Measurements from ENCODE around the gene IGDCC3. TPM values are rescaled to one million over a fixed set of nuclear protein-coding genes. Genes with fewer than 3 reads are reported as not detected.
A peak's percentile ranks its signal among the peaks of the same experiment; 100 is the strongest.

Gene IGDCC3
- polyA plus RNA-seq, 2 of the 4 experiments (the other 2 are of a cell fraction): 0.04 to 0.12 TPM

DNA sequence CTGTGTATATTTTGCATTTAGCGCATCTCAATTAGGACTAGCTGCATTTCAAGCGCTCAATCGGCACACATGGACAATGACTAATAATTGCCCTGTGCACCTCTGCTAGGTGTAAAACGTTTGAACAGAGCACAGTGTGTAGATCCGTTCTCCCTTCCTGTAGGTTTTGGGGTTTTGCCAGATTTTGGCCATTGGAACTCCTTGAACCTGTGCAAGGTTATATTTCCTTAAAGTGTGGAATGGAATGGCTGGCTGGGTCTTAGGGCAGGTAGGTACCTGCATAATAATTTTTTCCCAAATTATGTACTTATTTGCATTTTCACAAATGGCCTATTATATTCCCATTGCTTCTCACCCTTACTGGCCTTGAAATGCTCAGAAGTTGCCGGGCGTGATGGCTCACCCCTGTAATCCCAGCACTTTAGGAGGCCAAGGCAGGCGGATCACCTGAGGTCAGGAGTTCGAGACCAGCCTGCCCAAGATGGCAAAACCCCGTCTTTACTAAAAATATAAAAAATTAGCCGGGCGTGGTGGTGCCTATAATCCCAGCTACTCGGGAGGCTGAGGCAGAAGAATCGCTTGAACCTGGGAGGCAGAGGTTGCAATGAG, 72.5 kb downstream of the IGDCC3 start:
- peaks cover 23% of the 10 kb centered on the region for H3K4me1 ChIP-seq
- CTCF ChIA-PET: interaction anchor here (0.6 to 10.2 kb wide), 9 partner anchors 12 to 523 kb away, joined by 3 to 177 read pairs (median 4); partner anchors contain the start of genes CLPX and PARP16
- H3K27ac ChIP-seq: peak overlapping the region; percentile 19 to 54; a peak in 5 of 6 replicates
- H3K4me2 ChIP-seq: peak overlapping the region; percentile 68
- POLR2A ChIA-PET: interaction anchor here (0.6 to 2.8 kb wide), 37 partner anchors 8 to 564 kb away, joined by 3 to 103 read pairs (median 4); partner anchors contain the start of genes CLPX, HACD3, IGDCC3 and INTS14
- H3K9me3 ChIP-seq: no peaks in the 10 kb centered on the region
- peak in 1 of 2 experiments; percentile 74 for DNase-seq (ENCODE audit: low read depth in 1 of 2, low spot score in 1 of 2)
- H3K4me3 ChIP-seq: peak overlapping the region; percentile 20
- ATAC-seq: peak; percentile 69 to 78
- no peak for FAIRE-seq
- 8% methylated on average over 14 of the region's 14 CpGs for WGBS (ENCODE audit: missing lambda C conversion rate)
- TF ChIP-seq TP53 (CRISPR knock-in tag; IDR thresholded peaks at IDR 0.05) (peak; percentile 96), RARB (CRISPR knock-in tag; IDR thresholded peaks at IDR 0.05) (peak; percentile 98), CBX8 (IDR thresholded peaks at IDR 0.05) (no peak), ZC3H11A (IDR thresholded peaks at IDR 0.05) (no peak), RFX5 (IDR thresholded peaks at IDR 0.05) (no peak), EP300 (IDR thresholded peaks at IDR 0.05) (no peak), ZFP36 (IDR thresholded peaks at IDR 0.05; ENCODE audit: borderline replicate concordance, partially characterized antibody) (no peak), ZSCAN20 (CRISPR knock-in tag; IDR thresholded peaks at IDR 0.05) (peak; percentile 68; the same call in 1 of the 2 replicates), CHD4 (IDR thresholded peaks at IDR 0.05; ENCODE audit: borderline replicate concordance) (peak; percentile 25), MYC (IDR thresholded peaks at IDR 0.05; ENCODE audit: borderline replicate concordance, low read length) (no peak), MAZ (IDR thresholded peaks at IDR 0.05; ENCODE audit: borderline replicate concordance, low read depth, low read length) (no peak), POLR2A (IDR thresholded peaks at IDR 0.05; ENCODE audit: low read length) (no peak), HDAC2 (IDR thresholded peaks at IDR 0.05) (no peak), MAFK (IDR thresholded peaks at IDR 0.05; ENCODE audit: partially characterized antibody) (no peak), GATA3 (IDR thresholded peaks at IDR 0.05; ENCODE audit: borderline replicate concordance) (no peak), NR3C1 (IDR thresholded peaks at IDR 0.05) (no peak), BHLHE40 (IDR thresholded peaks at IDR 0.05; ENCODE audit: low read depth, low read length) (0 out of 2 replicates have a peak, but pooled peaks have one; percentile 34), KDM1A (IDR thresholded peaks at IDR 0.05; ENCODE audit: low read depth) (no peak), ESRRA (IDR thresholded peaks at IDR 0.05; ENCODE audit: borderline replicate concordance, low read length) (no peak), EHF (CRISPR knock-in tag; IDR thresholded peaks at IDR 0.05) (no peak; the same call in 1 of the 2 replicates), TFCP2L1 (CRISPR knock-in tag; IDR thresholded peaks at IDR 0.05) (peak; percentile 96), SREBF2 (IDR thresholded peaks at IDR 0.05) (no peak), RAD21 (conservative IDR thresholded peaks at IDR 0.05 in 1 of 2, IDR thresholded peaks at IDR 0.05 in 1 of 2) (no peak), NPAS2 (CRISPR knock-in tag; IDR thresholded peaks at IDR 0.05; ENCODE audit: borderline replicate concordance) (no peak), EHMT2 (IDR thresholded peaks at IDR 0.05; ENCODE audit: low read depth) (no peak), HOXA7 (CRISPR knock-in tag; IDR thresholded peaks at IDR 0.05) (peak; percentile 96; the same call in 1 of the 2 replicates), NFE2L2 (conservative IDR thresholded peaks at IDR 0.05; ENCODE audit: low read length) (no peak)
- TF ChIP-seq, protein P1, sequence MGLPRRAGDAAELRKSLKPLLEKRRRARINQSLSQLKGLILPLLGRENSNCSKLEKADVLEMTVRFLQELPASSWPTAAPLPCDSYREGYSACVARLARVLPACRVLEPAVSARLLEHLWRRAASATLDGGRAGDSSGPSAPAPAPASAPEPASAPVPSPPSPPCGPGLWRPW (IDR thresholded peaks at IDR 0.05): no peak
- TF ChIP-seq, protein P2, sequence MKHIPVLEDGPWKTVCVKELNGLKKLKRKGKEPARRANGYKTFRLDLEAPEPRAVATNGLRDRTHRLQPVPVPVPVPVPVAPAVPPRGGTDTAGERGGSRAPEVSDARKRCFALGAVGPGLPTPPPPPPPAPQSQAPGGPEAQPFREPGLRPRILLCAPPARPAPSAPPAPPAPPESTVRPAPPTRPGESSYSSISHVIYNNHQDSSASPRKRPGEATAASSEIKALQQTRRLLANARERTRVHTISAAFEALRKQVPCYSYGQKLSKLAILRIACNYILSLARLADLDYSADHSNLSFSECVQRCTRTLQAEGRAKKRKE (CRISPR knock-in tag; IDR thresholded peaks at IDR 0.05; ENCODE audit: low read depth): peak; percentile 9; the same call in 1 of the 2 replicates
- TF ChIP-seq, protein P3, sequence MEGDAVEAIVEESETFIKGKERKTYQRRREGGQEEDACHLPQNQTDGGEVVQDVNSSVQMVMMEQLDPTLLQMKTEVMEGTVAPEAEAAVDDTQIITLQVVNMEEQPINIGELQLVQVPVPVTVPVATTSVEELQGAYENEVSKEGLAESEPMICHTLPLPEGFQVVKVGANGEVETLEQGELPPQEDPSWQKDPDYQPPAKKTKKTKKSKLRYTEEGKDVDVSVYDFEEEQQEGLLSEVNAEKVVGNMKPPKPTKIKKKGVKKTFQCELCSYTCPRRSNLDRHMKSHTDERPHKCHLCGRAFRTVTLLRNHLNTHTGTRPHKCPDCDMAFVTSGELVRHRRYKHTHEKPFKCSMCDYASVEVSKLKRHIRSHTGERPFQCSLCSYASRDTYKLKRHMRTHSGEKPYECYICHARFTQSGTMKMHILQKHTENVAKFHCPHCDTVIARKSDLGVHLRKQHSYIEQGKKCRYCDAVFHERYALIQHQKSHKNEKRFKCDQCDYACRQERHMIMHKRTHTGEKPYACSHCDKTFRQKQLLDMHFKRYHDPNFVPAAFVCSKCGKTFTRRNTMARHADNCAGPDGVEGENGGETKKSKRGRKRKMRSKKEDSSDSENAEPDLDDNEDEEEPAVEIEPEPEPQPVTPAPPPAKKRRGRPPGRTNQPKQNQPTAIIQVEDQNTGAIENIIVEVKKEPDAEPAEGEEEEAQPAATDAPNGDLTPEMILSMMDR (IDR thresholded peaks at IDR 0.05): no peak
- TF ChIP-seq, protein P4, sequence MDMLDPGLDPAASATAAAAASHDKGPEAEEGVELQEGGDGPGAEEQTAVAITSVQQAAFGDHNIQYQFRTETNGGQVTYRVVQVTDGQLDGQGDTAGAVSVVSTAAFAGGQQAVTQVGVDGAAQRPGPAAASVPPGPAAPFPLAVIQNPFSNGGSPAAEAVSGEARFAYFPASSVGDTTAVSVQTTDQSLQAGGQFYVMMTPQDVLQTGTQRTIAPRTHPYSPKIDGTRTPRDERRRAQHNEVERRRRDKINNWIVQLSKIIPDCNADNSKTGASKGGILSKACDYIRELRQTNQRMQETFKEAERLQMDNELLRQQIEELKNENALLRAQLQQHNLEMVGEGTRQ (IDR thresholded peaks at IDR 0.05): no peak
- TF ChIP-seq, protein P5, sequence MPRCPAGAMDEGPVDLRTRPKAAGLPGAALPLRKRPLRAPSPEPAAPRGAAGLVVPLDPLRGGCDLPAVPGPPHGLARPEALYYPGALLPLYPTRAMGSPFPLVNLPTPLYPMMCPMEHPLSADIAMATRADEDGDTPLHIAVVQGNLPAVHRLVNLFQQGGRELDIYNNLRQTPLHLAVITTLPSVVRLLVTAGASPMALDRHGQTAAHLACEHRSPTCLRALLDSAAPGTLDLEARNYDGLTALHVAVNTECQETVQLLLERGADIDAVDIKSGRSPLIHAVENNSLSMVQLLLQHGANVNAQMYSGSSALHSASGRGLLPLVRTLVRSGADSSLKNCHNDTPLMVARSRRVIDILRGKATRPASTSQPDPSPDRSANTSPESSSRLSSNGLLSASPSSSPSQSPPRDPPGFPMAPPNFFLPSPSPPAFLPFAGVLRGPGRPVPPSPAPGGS (IDR thresholded peaks at IDR 0.05): no peak
- TF ChIP-seq, protein P6, sequence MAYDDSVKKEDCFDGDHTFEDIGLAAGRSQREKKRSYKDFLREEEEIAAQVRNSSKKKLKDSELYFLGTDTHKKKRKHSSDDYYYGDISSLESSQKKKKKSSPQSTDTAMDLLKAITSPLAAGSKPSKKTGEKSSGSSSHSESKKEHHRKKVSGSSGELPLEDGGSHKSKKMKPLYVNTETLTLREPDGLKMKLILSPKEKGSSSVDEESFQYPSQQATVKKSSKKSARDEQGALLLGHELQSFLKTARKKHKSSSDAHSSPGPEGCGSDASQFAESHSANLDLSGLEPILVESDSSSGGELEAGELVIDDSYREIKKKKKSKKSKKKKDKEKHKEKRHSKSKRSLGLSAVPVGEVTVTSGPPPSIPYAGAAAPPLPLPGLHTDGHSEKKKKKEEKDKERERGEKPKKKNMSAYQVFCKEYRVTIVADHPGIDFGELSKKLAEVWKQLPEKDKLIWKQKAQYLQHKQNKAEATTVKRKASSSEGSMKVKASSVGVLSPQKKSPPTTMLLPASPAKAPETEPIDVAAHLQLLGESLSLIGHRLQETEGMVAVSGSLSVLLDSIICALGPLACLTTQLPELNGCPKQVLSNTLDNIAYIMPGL (CRISPR knock-in tag; IDR thresholded peaks at IDR 0.05; ENCODE audit: borderline replicate concordance): peak; percentile 7; the same call in 1 of the 2 replicates
- TF ChIP-seq, protein P7, sequence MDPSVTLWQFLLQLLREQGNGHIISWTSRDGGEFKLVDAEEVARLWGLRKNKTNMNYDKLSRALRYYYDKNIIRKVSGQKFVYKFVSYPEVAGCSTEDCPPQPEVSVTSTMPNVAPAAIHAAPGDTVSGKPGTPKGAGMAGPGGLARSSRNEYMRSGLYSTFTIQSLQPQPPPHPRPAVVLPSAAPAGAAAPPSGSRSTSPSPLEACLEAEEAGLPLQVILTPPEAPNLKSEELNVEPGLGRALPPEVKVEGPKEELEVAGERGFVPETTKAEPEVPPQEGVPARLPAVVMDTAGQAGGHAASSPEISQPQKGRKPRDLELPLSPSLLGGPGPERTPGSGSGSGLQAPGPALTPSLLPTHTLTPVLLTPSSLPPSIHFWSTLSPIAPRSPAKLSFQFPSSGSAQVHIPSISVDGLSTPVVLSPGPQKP (IDR thresholded peaks at IDR 0.05; ENCODE audit: low read depth, low read length): no peak

All from A549 (cell line).